IMR-90 (cell line): Measurements from ENCODE around the gene FAM83B. TPM values are rescaled to one million over a fixed set of nuclear protein-coding genes. Genes with fewer than 3 reads are reported as not detected.

ENCODE experiments used
- ATAC-seq: fragments of 200-7000 bp; cut with Tn5 transposase; 2 replicates; pipeline ENCODE4 v1.9.1; 2020; ENCODE audit warnings: low read depth, mild to moderate bottlenecking, moderate library complexity
- BruUV-seq: library from RNA; stranded (reverse); fragments of 400-500 nt; replicated peaks from 2 replicates; lab custom pipeline; 2021; lab: Mats Ljungman, UMichigan
- CTCF ChIA-PET: fragments of 300-600 bp; formaldehyde crosslinking; extraction: SDS; loops from one replicate; lab custom pipeline; 2021; ENCODE audit warnings: antibody characterized with exemption; lab: Yijun Ruan, JAX
- POLR2A ChIA-PET: fragments of 300-600 bp; sonication (Branson Sonifier 250); formaldehyde crosslinking; loops from one replicate; lab custom pipeline; 2022; ENCODE audit warnings: antibody characterized with exemption; ENCODE audit not compliant: unreplicated experiment; lab: Charles Lee
- DNase-seq: peaks from one replicate; pipeline ENCODE4 v3.0.0; 2013
- H2AFZ ChIP-seq: replicated peaks from 2 replicates; pipeline ENCODE3; 2013; ENCODE audit warnings: low read length, mild to moderate bottlenecking; ENCODE audit not compliant: poor library complexity
- H2AK5ac ChIP-seq: 2 replicates; pipeline ENCODE4 v1.6.1; 2013; ENCODE audit warnings: low read depth, low read length, inconsistent platforms
- H2AK9ac ChIP-seq: replicated peaks from 2 replicates; pipeline ENCODE3; 2013; ENCODE audit warnings: mild to moderate bottlenecking, low read depth, low read length, moderate library complexity; ENCODE audit not compliant: poor library complexity
- H2BK120ac ChIP-seq: 2 replicates; pipeline ENCODE4 v1.6.1; 2013; ENCODE audit warnings: low read depth, low read length, inconsistent platforms
- H2BK15ac ChIP-seq: 3 replicates; pipeline ENCODE4 v1.6.1; 2013; ENCODE audit warnings: low read depth, low read length, inconsistent platforms
- H2BK20ac ChIP-seq: 2 replicates; pipeline ENCODE4 v1.6.1; 2013; ENCODE audit warnings: low read depth, mild to moderate bottlenecking, inconsistent platforms, low read length, moderate library complexity
- H2BK5ac ChIP-seq: 2 replicates; pipeline ENCODE4 v1.6.1; 2013; ENCODE audit warnings: mild to moderate bottlenecking, low read depth, low read length, inconsistent platforms; ENCODE audit not compliant: poor library complexity, severe bottlenecking
- H3K14ac ChIP-seq: replicated peaks from 2 replicates; pipeline ENCODE4 v1.6.1; 2013; ENCODE audit warnings: low read depth, low read length, inconsistent platforms
- H3K18ac ChIP-seq: 2 replicates; pipeline ENCODE4 v1.6.1; 2013; ENCODE audit warnings: low read depth, low read length, control low read depth
- H3K23ac ChIP-seq: 2 replicates; pipeline ENCODE4 v1.6.1; 2013; ENCODE audit warnings: low read depth, low read length, inconsistent platforms
- H3K27ac ChIP-seq: 2 replicates; pipeline ENCODE4 v1.5.1; 2013; ENCODE audit warnings: mild to moderate bottlenecking, control low read depth, low read length; ENCODE audit not compliant: insufficient read depth
- H3K27me3 ChIP-seq: 2 replicates; pipeline ENCODE4 v1.6.1; 2013; ENCODE audit warnings: low read length; ENCODE audit not compliant: control insufficient read depth, insufficient read depth
- H3K36me3 ChIP-seq: 2 replicates; pipeline ENCODE4 v1.6.1; 2013; ENCODE audit warnings: low read length, mixed read lengths; ENCODE audit not compliant: control insufficient read depth, insufficient read depth
- H3K4ac ChIP-seq: 2 replicates; pipeline ENCODE4 v1.6.1; 2013; ENCODE audit warnings: low read depth, low read length, inconsistent platforms
- H3K4me1 ChIP-seq: 2 replicates; pipeline ENCODE4 v1.6.1; 2013; ENCODE audit warnings: low read length, mixed read lengths; ENCODE audit not compliant: control insufficient read depth, insufficient read depth
- H3K4me2 ChIP-seq: 2 replicates; pipeline ENCODE4 v1.6.1; 2013; ENCODE audit warnings: low read depth, mild to moderate bottlenecking, control low read depth, low read length, moderate library complexity
- H3K4me3 ChIP-seq: 2 replicates; pipeline ENCODE4 v1.5.1; 2013; ENCODE audit warnings: low read depth, mild to moderate bottlenecking, control low read depth, low read length, moderate library complexity; ENCODE audit not compliant: insufficient read depth
- H3K56ac ChIP-seq: 2 replicates; pipeline ENCODE4 v1.6.1; 2013; ENCODE audit warnings: low read length, inconsistent platforms; ENCODE audit not compliant: insufficient read depth; ENCODE audit errors: extremely low read depth
- H3K79me1 ChIP-seq, 2 experiments: 2 replicates each; pipeline ENCODE4 v1.6.1; 2013; ENCODE audit warnings: low read length in 2 of 2, inconsistent platforms in 1 of 2, low read depth in 1 of 2
- H3K9ac ChIP-seq: 2 replicates; pipeline ENCODE4 v1.6.1; 2013; ENCODE audit warnings: low read depth, low read length, control low read depth
- H3K9me1 ChIP-seq: 2 replicates; pipeline ENCODE4 v1.6.1; 2013; ENCODE audit warnings: low read length, inconsistent platforms; ENCODE audit not compliant: insufficient read depth
- H3K9me3 ChIP-seq: 2 replicates; pipeline ENCODE4 v1.6.1; 2013; ENCODE audit warnings: low read length; ENCODE audit not compliant: control insufficient read depth, insufficient read depth
- H4K20me1 ChIP-seq: 2 replicates; pipeline ENCODE4 v1.6.1; 2013; ENCODE audit warnings: low read length, inconsistent platforms; ENCODE audit not compliant: insufficient read depth
- H4K5ac ChIP-seq: 2 replicates; pipeline ENCODE4 v1.6.1; 2013; ENCODE audit warnings: mild to moderate bottlenecking, low read depth, low read length, control low read depth
- H4K8ac ChIP-seq, 2 experiments: 2 replicates each; pipeline ENCODE4 v1.6.1; 2013; ENCODE audit warnings: low read depth in 2 of 2, low read length in 2 of 2, control low read depth in 1 of 2, inconsistent platforms in 1 of 2
- H4K91ac ChIP-seq: 2 replicates; pipeline ENCODE4 v1.6.1; 2013; ENCODE audit warnings: low read depth, low read length, inconsistent platforms; ENCODE audit not compliant: insufficient read depth
- CEBPB ChIP-seq: IDR thresholded peaks from 2 replicates; pipeline ENCODE4 v1.6.1; 2012; ENCODE audit warnings: low read depth, low read length, improper control_type of control experiment
- WGBS, 2 experiments: methylation state at CpG; one replicate each; pipeline versions ENCODE4 v1.1.5 to v1.1.7; 2013; ENCODE audit warnings: missing lambda C conversion rate in 2 of 2; ENCODE audit not compliant: insufficient read length in 1 of 2; ENCODE audit errors: extremely low coverage in 2 of 2; 5-methylcytosine and 5-hydroxymethylcytosine counted together
- dilution Hi-C: fragments of 300-500 bp; cut with HindIII; formaldehyde crosslinking; loops from one replicate; pipeline ENCODE4 v1.14.3; 2018; ENCODE audit warnings: low sequenced_read_pairs; ENCODE audit not compliant: unreplicated experiment
- in situ Hi-C: fragments of 300-500 bp; cut with MboI; formaldehyde crosslinking; loops from 3 replicates; pipeline ENCODE4 v1.14.3; 2019; ENCODE audit warnings: low sequenced_read_pairs, inconsistent platforms, mixed read lengths
- intact Hi-C: fragments of 100-400 bp; cut with micrococcal nuclease; formaldehyde crosslinking; loops from 2 replicates; pipeline ENCODE4 v1.10.0; 2022
- polyA plus RNA-seq, 3 experiments: library from polyadenylated mRNA; depleted of rRNA; stranded (reverse); fragments of >200 nt; gene quantifications; 2 replicates each; pipeline ENCODE4 v1.2.3, GENCODE V29; 2012; ENCODE audit warnings: low replicate concordance in 1 of 3
- total RNA-seq: library from RNA; depleted of rRNA; stranded (reverse); fragments of >200 nt; gene quantifications from 2 replicates; pipeline ENCODE4 v1.2.3, GENCODE V29; 2012
- TF ChIP-seq, protein P1 (sequence below): conservative IDR thresholded peaks from 2 replicates; pipeline ENCODE4 v1.5.1; 2012; ENCODE audit warnings: mild to moderate bottlenecking, low read depth, low read length, improper control_type of control experiment

Gene FAM83B
- total and polyA plus RNA-seq, 2 of the 4 experiments (the other 2 are of a cell fraction): 0.02 to 0.18 TPM

DNA sequence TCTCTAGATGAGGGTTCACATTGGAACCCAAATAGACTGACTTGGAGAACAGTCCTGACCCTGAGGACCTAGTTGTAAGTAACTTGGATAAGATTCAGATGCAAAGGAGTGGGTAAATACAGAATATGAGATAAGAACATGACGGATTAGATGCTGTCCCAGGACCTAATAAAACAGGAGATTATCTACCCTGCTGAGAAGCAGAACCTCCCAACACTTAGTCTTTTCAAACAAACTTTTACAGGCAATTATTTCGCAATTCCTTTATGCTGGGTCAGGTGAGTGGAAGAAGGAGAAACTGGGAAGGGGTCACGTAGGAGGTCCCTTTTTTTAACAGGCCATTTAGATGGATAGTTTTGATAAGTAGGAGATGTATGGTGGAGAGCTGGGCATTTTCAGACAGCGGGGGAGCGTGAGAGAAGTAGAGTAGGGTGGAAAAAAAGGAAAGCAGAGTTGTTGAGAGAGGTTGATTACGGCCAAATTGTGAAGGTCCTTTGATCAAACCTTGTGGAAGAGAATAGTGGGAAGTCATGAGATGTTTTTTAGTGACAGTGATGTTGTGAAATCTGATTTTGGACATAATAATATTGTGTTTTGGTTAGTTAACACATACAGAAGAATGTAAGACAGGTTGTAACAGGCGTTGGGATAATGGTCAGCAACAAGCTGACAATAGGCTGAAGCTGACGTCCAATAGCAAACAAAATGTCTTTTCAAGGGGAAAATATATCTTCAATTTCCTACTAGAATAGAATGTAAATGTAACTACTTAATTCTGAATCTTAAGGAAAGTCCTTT is 32.8 kb downstream of the FAM83B start:
- no peak overlapping the region for H3K9ac ChIP-seq
- ATAC-seq: no peak
- H3K9me3 ChIP-seq: no peaks in the 10 kb centered on the region
- no peak overlapping the region for H2BK120ac ChIP-seq
- no peaks in the 10 kb centered on the region for H3K36me3 ChIP-seq
- no peak overlapping the region for H2AFZ ChIP-seq
- POLR2A ChIA-PET: no interaction called here
- no peaks in the 10 kb centered on the region for H3K79me1 ChIP-seq
- no peaks in the 10 kb centered on the region for H3K27me3 ChIP-seq
- no peak overlapping the region for H3K4ac ChIP-seq
- H3K18ac ChIP-seq: no peak overlapping the region
- no peak for DNase-seq
- H3K4me1 ChIP-seq: no peaks in the 10 kb centered on the region
- H3K27ac ChIP-seq: no peak overlapping the region
- no peak overlapping the region for H3K4me3 ChIP-seq
- no peak overlapping the region for H2AK9ac ChIP-seq
- H3K9me1 ChIP-seq: no peaks in the 10 kb centered on the region
- H3K23ac ChIP-seq: no peak overlapping the region
- peak; percentile 81 for TF ChIP-seq CEBPB
- TF ChIP-seq, protein P1, sequence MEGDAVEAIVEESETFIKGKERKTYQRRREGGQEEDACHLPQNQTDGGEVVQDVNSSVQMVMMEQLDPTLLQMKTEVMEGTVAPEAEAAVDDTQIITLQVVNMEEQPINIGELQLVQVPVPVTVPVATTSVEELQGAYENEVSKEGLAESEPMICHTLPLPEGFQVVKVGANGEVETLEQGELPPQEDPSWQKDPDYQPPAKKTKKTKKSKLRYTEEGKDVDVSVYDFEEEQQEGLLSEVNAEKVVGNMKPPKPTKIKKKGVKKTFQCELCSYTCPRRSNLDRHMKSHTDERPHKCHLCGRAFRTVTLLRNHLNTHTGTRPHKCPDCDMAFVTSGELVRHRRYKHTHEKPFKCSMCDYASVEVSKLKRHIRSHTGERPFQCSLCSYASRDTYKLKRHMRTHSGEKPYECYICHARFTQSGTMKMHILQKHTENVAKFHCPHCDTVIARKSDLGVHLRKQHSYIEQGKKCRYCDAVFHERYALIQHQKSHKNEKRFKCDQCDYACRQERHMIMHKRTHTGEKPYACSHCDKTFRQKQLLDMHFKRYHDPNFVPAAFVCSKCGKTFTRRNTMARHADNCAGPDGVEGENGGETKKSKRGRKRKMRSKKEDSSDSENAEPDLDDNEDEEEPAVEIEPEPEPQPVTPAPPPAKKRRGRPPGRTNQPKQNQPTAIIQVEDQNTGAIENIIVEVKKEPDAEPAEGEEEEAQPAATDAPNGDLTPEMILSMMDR: no peak
- 55 to 100% methylated on average over 1 to 3 of the region's 8 CpGs for WGBS, 2 experiments
- BruUV-seq: no TSS peak
- no peak overlapping the region for H2AK5ac ChIP-seq
- no peak overlapping the region; the same call in 2 of the 3 replicates for H2BK15ac ChIP-seq
- no peak overlapping the region for H4K8ac ChIP-seq
- in situ Hi-C loops (no loop called here), intact Hi-C loops (no loop called here), dilution Hi-C loops (no loop called here)
- CTCF ChIA-PET: interaction anchor here (0.6 kb wide), 1 partner anchor 155 kb away, joined by 3 read pairs; no protein-coding TSS in a partner anchor
- no peak overlapping the region for H3K56ac ChIP-seq
- no peak overlapping the region for H2BK5ac ChIP-seq
- H3K14ac ChIP-seq: no peak overlapping the region
- no peaks in the 10 kb centered on the region for H4K20me1 ChIP-seq
- no peak overlapping the region for H4K5ac ChIP-seq
- no peak overlapping the region for H3K4me2 ChIP-seq
- H4K91ac ChIP-seq: no peak overlapping the region
- 0 out of 2 replicates have a peak overlapping the region, but pooled peaks have one; percentile 16 for H2BK20ac ChIP-seq
